HCT116 (cell line): ENCODE measurements around the gene ZNF606. TPM values are rescaled to one million over a fixed set of nuclear protein-coding genes. Genes with fewer than 3 reads are reported as not detected.

Experiments
- ATAC-seq: fragments of 200-7000 bp; cut with Tn5 transposase; 2 replicates; pipeline ENCODE4 v1.9.1; 2020; ENCODE audit warnings: mild to moderate bottlenecking, moderate library complexity
- BruUV-seq: library from RNA; stranded (reverse); fragments of 400-500 nt; replicated peaks from 2 replicates; lab custom pipeline; 2021; lab: Mats Ljungman, UMichigan
- CTCF ChIA-PET: fragments of 300-600 bp; sonication (Branson Sonifier 250); formaldehyde crosslinking; loops from one replicate; lab custom pipeline; 2021; ENCODE audit warnings: antibody characterized with exemption; lab: Charles Lee
- POLR2A ChIA-PET: fragments of 300-600, 350-600 bp; sonication (Branson Sonifier 250); formaldehyde crosslinking; loops from one replicate; lab custom pipeline; 2021; ENCODE audit warnings: antibody characterized with exemption; lab: Charles Lee
- RAD21 ChIA-PET, 2 experiments: fragments of 300-600 bp; sonication (Branson Sonifier 250); formaldehyde crosslinking; loops; one replicate each; lab custom pipeline; 2023; ENCODE audit warnings: low total read pairs in 2 of 2; ENCODE audit not compliant: uncharacterized antibody in 2 of 2, unreplicated experiment in 2 of 2, low non-redundant PET in 1 of 2; lab: Charles Lee
- DNase-seq: peaks from one replicate; pipeline ENCODE4 v3.0.0-alpha.2; 2010; ENCODE audit warnings: low read depth, low spot score
- H2AFZ ChIP-seq: fragments of 200-600 bp; shearing (Covaris generic), sonication (generic); 2 replicates; pipeline ENCODE4 v1.6.1; 2017; ENCODE audit warnings: low read depth, mixed run types, mixed read lengths, antibody characterized with exemption, low read length; ENCODE audit not compliant: poor library complexity, severe bottlenecking
- H3K27ac ChIP-seq: 2 replicates; pipeline ENCODE4 v1.5.1; 2012; ENCODE audit warnings: low read depth, low read length
- H3K27me3 ChIP-seq: fragments of 200-600 bp; sonication (generic); 2 replicates; pipeline ENCODE4 v1.6.1; 2016; ENCODE audit warnings: mixed run types, low read length, mixed read lengths; ENCODE audit not compliant: insufficient read depth
- H3K36me3 ChIP-seq, 2 experiments: fragments of 200-500 bp in 1 of 2; fragments of 200-600 bp in 1 of 2; sonication (Bioruptor generic) in 1 of 2; sonication (generic) in 1 of 2; 2 replicates each; pipeline versions ENCODE4 v1.5.1 to v1.6.1; 2014 to 2016; ENCODE audit warnings: low read length in 2 of 2, inconsistent platforms in 1 of 2, mixed read lengths in 1 of 2, mixed run types in 1 of 2; ENCODE audit not compliant: insufficient read depth in 2 of 2, control insufficient read depth in 1 of 2
- H3K4me1 ChIP-seq, 2 experiments: fragments of 200-600 bp in 1 of 2; sonication (generic) in 1 of 2; 2 replicates each; pipeline versions ENCODE4 v1.5.1 to v1.6.1; 2012 to 2017; ENCODE audit warnings: low read length in 2 of 2, inconsistent platforms in 1 of 2, mild to moderate bottlenecking in 1 of 2, mixed read lengths in 1 of 2, mixed run types in 1 of 2, moderate library complexity in 1 of 2; ENCODE audit not compliant: insufficient read depth in 2 of 2, control insufficient read depth in 1 of 2
- H3K4me2 ChIP-seq: fragments of 200-600 bp; sonication (generic); 2 replicates; pipeline ENCODE4 v1.6.1; 2017; ENCODE audit warnings: mixed run types, low read length, mixed read lengths
- H3K4me3 ChIP-seq, 2 experiments: fragments of 200-600 bp in 1 of 2; sonication (generic) in 1 of 2; replicated peaks in 1 of 2; 2 replicates each; pipeline ENCODE4 v1.5.1; 2011 to 2016; ENCODE audit warnings: low read length in 2 of 2, control low read depth in 1 of 2, low read depth in 1 of 2, mild to moderate bottlenecking in 1 of 2, mixed read lengths in 1 of 2, mixed run types in 1 of 2
- H3K79me2 ChIP-seq: fragments of 200-600 bp; sonication (generic); 2 replicates; pipeline ENCODE4 v1.6.1; 2017; ENCODE audit warnings: mild to moderate bottlenecking, mixed run types, low read length, moderate library complexity, mixed read lengths; ENCODE audit not compliant: insufficient read depth
- H3K9ac ChIP-seq: fragments of 200-600 bp; sonication (generic); 2 replicates; pipeline ENCODE4 v1.6.1; 2016; ENCODE audit warnings: low read length, mixed read lengths
- H3K9me2 ChIP-seq: fragments of 200-600 bp; sonication (generic), shearing (Covaris generic); 2 replicates; pipeline ENCODE4 v1.6.1; 2017; ENCODE audit warnings: mixed run types, mild to moderate bottlenecking, moderate library complexity; ENCODE audit not compliant: insufficient read depth
- H3K9me3 ChIP-seq, 2 experiments: fragments of 200-500 bp in 1 of 2; fragments of 200-600 bp in 1 of 2; sonication (Bioruptor generic) in 1 of 2; sonication (generic) in 1 of 2; 2 replicates each; pipeline ENCODE4 v1.6.1; 2014 to 2017; ENCODE audit warnings: low read length in 2 of 2, mixed read lengths in 2 of 2, inconsistent platforms in 1 of 2, low read depth in 1 of 2, mild to moderate bottlenecking in 1 of 2, mixed run types in 1 of 2, moderate library complexity in 1 of 2; ENCODE audit not compliant: control insufficient read depth in 1 of 2, insufficient read depth in 1 of 2
- H4K20me1 ChIP-seq: fragments of 200-600 bp; sonication (generic), shearing (Covaris generic); 2 replicates; pipeline ENCODE4 v1.6.1; 2017; ENCODE audit warnings: mixed run types, mild to moderate bottlenecking, moderate library complexity; ENCODE audit not compliant: insufficient read depth
- ATF3 ChIP-seq: IDR thresholded peaks from 2 replicates; pipeline ENCODE4 v1.6.1; 2012
- CBX3 ChIP-seq: IDR thresholded peaks from 2 replicates; pipeline ENCODE4 v1.6.1; 2012; ENCODE audit warnings: low read depth
- CEBPB ChIP-seq: IDR thresholded peaks from 2 replicates; pipeline ENCODE4 v1.6.1; 2012; ENCODE audit warnings: low read depth
- CTCF ChIP-seq, 3 experiments: fragments of 200-600 bp in 1 of 3; sonication (generic) in 1 of 3; IDR thresholded peaks in 2 of 3; conservative IDR thresholded peaks in 1 of 3; 2 replicates each; pipeline ENCODE4 v1.5.1; 2012 to 2017; ENCODE audit warnings: low read depth in 2 of 3, low read length in 2 of 3, antibody characterized with exemption in 1 of 3, borderline replicate concordance in 1 of 3, control low read depth in 1 of 3, mild to moderate bottlenecking in 1 of 3, mixed read lengths in 1 of 3, mixed run types in 1 of 3, moderate library complexity in 1 of 3; ENCODE audit not compliant: insufficient read depth in 1 of 3
- EGR1 ChIP-seq: IDR thresholded peaks from 2 replicates; pipeline ENCODE4 v1.6.1; 2012; ENCODE audit warnings: low read depth
- ELF1 ChIP-seq: IDR thresholded peaks from 2 replicates; pipeline ENCODE4 v1.6.1; 2012; ENCODE audit warnings: low read depth, borderline replicate concordance
- EZH2 ChIP-seq: fragments of 200-600 bp; sonication (generic); IDR thresholded peaks from 2 replicates; pipeline ENCODE4 v1.6.1; 2017; ENCODE audit warnings: antibody characterized with exemption, mixed run types
- EZH2phosphoT487 ChIP-seq: fragments of 200-600 bp; IDR thresholded peaks from 2 replicates; pipeline ENCODE4 v1.6.1; 2018; ENCODE audit warnings: antibody characterized with exemption, borderline replicate concordance
- JUND ChIP-seq: IDR thresholded peaks from 2 replicates; pipeline ENCODE4 v1.6.1; 2012
- MAX ChIP-seq: IDR thresholded peaks from 2 replicates; pipeline ENCODE4 v1.6.1; 2012
- RAD21 ChIP-seq: IDR thresholded peaks from 2 replicates; pipeline ENCODE4 v1.6.1; 2012; ENCODE audit warnings: low read depth, mild to moderate bottlenecking
- REST ChIP-seq: IDR thresholded peaks from 2 replicates; pipeline ENCODE4 v1.6.1; 2012; ENCODE audit warnings: low read depth
- SIN3A ChIP-seq: IDR thresholded peaks from 2 replicates; pipeline ENCODE4 v1.6.1; 2012; ENCODE audit warnings: low read depth
- SRF ChIP-seq: IDR thresholded peaks from 2 replicates; pipeline ENCODE4 v1.6.1; 2012; ENCODE audit warnings: low read depth
- TCF7L2 ChIP-seq: IDR thresholded peaks from 2 replicates; pipeline ENCODE4 v1.7.0; 2011; ENCODE audit warnings: borderline replicate concordance, inconsistent platforms; ENCODE audit not compliant: insufficient read depth, insufficient read length; ENCODE audit errors: extremely low read depth
- YY1 ChIP-seq: IDR thresholded peaks from 2 replicates; pipeline ENCODE4 v1.6.1; 2011; ENCODE audit warnings: low read length, low read depth, moderate library complexity, mild to moderate bottlenecking; ENCODE audit not compliant: insufficient replicate concordance; ENCODE audit errors: extremely low read depth
- ZBTB33 ChIP-seq: IDR thresholded peaks from 2 replicates; pipeline ENCODE4 v1.6.1; 2011; ENCODE audit warnings: mild to moderate bottlenecking, low read length, moderate library complexity; ENCODE audit not compliant: insufficient replicate concordance; ENCODE audit errors: extremely low read depth
- ZFX ChIP-seq: fragments of 450-650 bp; IDR thresholded peaks from 2 replicates; pipeline ENCODE4 v1.6.1; 2017
- ZNF274 ChIP-seq: fragments of 200-500 bp; sonication (Bioruptor generic); IDR thresholded peaks from 2 replicates; pipeline ENCODE4 v1.6.1; 2014; ENCODE audit warnings: mild to moderate bottlenecking, low read depth, low read length, inconsistent platforms
- intact Hi-C: fragments of 100-400 bp; cut with micrococcal nuclease; formaldehyde crosslinking; loops from 2 replicates; pipeline ENCODE4 v1.10.0; 2022
- total RNA-seq: library from RNA; stranded (reverse); gene quantifications from one replicate; pipeline ENCODE4 v1.2.1, GENCODE V29; 2021; ENCODE audit not compliant: unreplicated experiment

The ZNF606 gene
- total RNA-seq, 1 experiment from 2014 or later, result 0.05 TPM

- TF ChIP-seq ELF1, result no peak
Measured at GRCh38 chr19:57954996-57955395, 47.6 kb downstream of the ZNF606 start (continued).

GRCh38 chr19:57949702-57950101 lies 52.9 kb downstream of the ZNF606 start:
- no peak overlapping the region for H3K9ac ChIP-seq
- no peak for DNase-seq

More at GRCh38 chr19:57949702-57950101, 52.9 kb downstream of the ZNF606 start:
- TF ChIP-seq ZBTB33 (no peak), REST (no peak), JUND (no peak), EZH2 (no peak), YY1 (no peak), RAD21 (no peak), TCF7L2 (no peak), CEBPB (no peak), SIN3A (no peak), EZH2phosphoT487 (no peak), CBX3 (no peak), ZNF274 (no peak), SRF (no peak), ZFX (no peak), ATF3 (no peak), ELF1 (no peak), CTCF (IDR thresholded peaks at IDR 0.05 in 2 of 3, conservative IDR thresholded peaks at IDR 0.05 in 1 of 3; ENCODE audit: borderline replicate concordance in 1 of 3, insufficient read depth in 1 of 3, low read depth in 2 of 3, low read length in 2 of 3) (no peak), EGR1 (no peak), MAX (no peak)
- no peaks in the 10 kb centered on the region for H3K36me3 ChIP-seq
- BruUV-seq, result no TSS peak
- H3K9me2 ChIP-seq, result no peaks in the 10 kb centered on the region
- ATAC-seq, result no peak
- no peaks in the 10 kb centered on the region for H3K79me2 ChIP-seq
- POLR2A ChIA-PET, result no interaction called here
- H2AFZ ChIP-seq, result no peak overlapping the region
- H3K4me3 ChIP-seq, result no peak overlapping the region
- H3K9me3 ChIP-seq, result peaks cover 0 to 20% of the 10 kb centered on the region in 2 experiments; a peak in 2 of 4 replicates
- RAD21 ChIA-PET, result no interaction called here
- H3K27me3 ChIP-seq, result no peaks in the 10 kb centered on the region
- CTCF ChIA-PET, result no interaction called here
- H3K27ac ChIP-seq, result no peak overlapping the region
- no peaks in the 10 kb centered on the region for H4K20me1 ChIP-seq
- H3K4me2 ChIP-seq, result no peak overlapping the region
- intact Hi-C loops, result no loop called here
- no peaks in the 10 kb centered on the region for H3K4me1 ChIP-seq
